H1 (cell line): ENCODE results near the gene ZNF606. TPM values are rescaled to one million over a fixed set of nuclear protein-coding genes. Genes with fewer than 3 reads are reported as not detected.

Experiments
- ATF3 ChIP-seq: IDR thresholded peaks from 2 replicates; pipeline ENCODE4 v1.6.1; 2011; ENCODE audit warnings: low read depth, mild to moderate bottlenecking, low read length; ENCODE audit not compliant: insufficient read depth
- CBX5 ChIP-seq: fragments of 300-800, 300-1000 bp; sonication (generic); IDR thresholded peaks from 2 replicates; pipeline ENCODE4 v1.7.1; 2016; ENCODE audit warnings: antibody characterized with exemption, low read length, low read depth
- CBX8 ChIP-seq: fragments of 300-800, 300-1000 bp; sonication (generic); IDR thresholded peaks from 2 replicates; pipeline ENCODE4 v1.7.1; 2016; ENCODE audit warnings: low read depth, low read length, borderline replicate concordance
- CHD1 ChIP-seq: IDR thresholded peaks from 2 replicates; pipeline ENCODE4 v1.6.1; 2012; ENCODE audit warnings: low read depth, low read length, improper control_type of control experiment
- CTCF ChIP-seq, 3 experiments: IDR thresholded peaks; 1 replicate in 2 of 3; 2 replicates in 1 of 3; pipeline versions ENCODE4 v1.5.1 to v1.6.1; 2011; ENCODE audit warnings: low read length in 3 of 3, mild to moderate bottlenecking in 3 of 3, inconsistent platforms in 2 of 3, low read depth in 1 of 3, moderate library complexity in 1 of 3; ENCODE audit not compliant: insufficient read depth in 1 of 3; ENCODE audit errors: control extremely low read depth in 1 of 3
- EGR1 ChIP-seq: IDR thresholded peaks from 2 replicates; pipeline ENCODE4 v1.6.1; 2011; ENCODE audit warnings: low read depth, low read length, borderline replicate concordance
- EZH2 ChIP-seq: fragments of 200-600 bp; sonication (generic); IDR thresholded peaks from 2 replicates; pipeline ENCODE4 v1.7.1; 2012; ENCODE audit warnings: low read depth, mild to moderate bottlenecking, moderate library complexity, low read length, inconsistent platforms; ENCODE audit not compliant: severe bottlenecking
- GABPA ChIP-seq: IDR thresholded peaks from 2 replicates; pipeline ENCODE4 v1.6.1; 2011; ENCODE audit warnings: mild to moderate bottlenecking, low read length, moderate library complexity, borderline replicate concordance; ENCODE audit not compliant: insufficient read depth
- HDAC2 ChIP-seq, 2 experiments: fragments of 300-600 bp in 1 of 2; sonication (generic) in 1 of 2; IDR thresholded peaks; 2 replicates each; pipeline ENCODE4 v1.6.1; 2011 to 2012; ENCODE audit warnings: low read depth in 2 of 2, low read length in 2 of 2, mild to moderate bottlenecking in 2 of 2, moderate library complexity in 2 of 2, borderline replicate concordance in 1 of 2, inconsistent platforms in 1 of 2
- JUN ChIP-seq: IDR thresholded peaks from 2 replicates; pipeline ENCODE4 v1.6.1; 2011; ENCODE audit warnings: low read depth, mild to moderate bottlenecking, improper control_type of control experiment, low read length
- MAX ChIP-seq: IDR thresholded peaks from 2 replicates; pipeline ENCODE4 v1.6.1; 2012; ENCODE audit warnings: inconsistent platforms
- NRF1 ChIP-seq: IDR thresholded peaks from 2 replicates; pipeline ENCODE4 v1.6.1; 2011; ENCODE audit warnings: mild to moderate bottlenecking, low read depth, low read length, improper control_type of control experiment
- RAD21 ChIP-seq, 2 experiments: IDR thresholded peaks in 1 of 2; conservative IDR thresholded peaks in 1 of 2; 2 replicates each; pipeline ENCODE4 v1.6.1; 2011; ENCODE audit warnings: low read depth in 2 of 2, low read length in 2 of 2, improper control_type of control experiment in 1 of 2, inconsistent platforms in 1 of 2, mild to moderate bottlenecking in 1 of 2, moderate library complexity in 1 of 2
- SAP30 ChIP-seq: fragments of 300-600 bp; sonication (generic); IDR thresholded peaks from 2 replicates; pipeline ENCODE4 v1.7.1; 2012; ENCODE audit warnings: low read length, moderate library complexity, mild to moderate bottlenecking, inconsistent platforms; ENCODE audit not compliant: insufficient read depth, insufficient replicate concordance
- SP1 ChIP-seq: IDR thresholded peaks from 2 replicates; pipeline ENCODE4 v1.6.1; 2011; ENCODE audit warnings: low read depth, low read length
- SP2 ChIP-seq: IDR thresholded peaks from 2 replicates; pipeline ENCODE4 v1.6.1; 2012; ENCODE audit warnings: mild to moderate bottlenecking, low read length, inconsistent platforms
- SUZ12 ChIP-seq: fragments of 200-600 bp; sonication (generic); IDR thresholded peaks from 2 replicates; pipeline ENCODE4 v1.6.1; 2012; ENCODE audit warnings: mild to moderate bottlenecking, inconsistent platforms, low read length, moderate library complexity, mixed read lengths
- TBP ChIP-seq: IDR thresholded peaks from 2 replicates; pipeline ENCODE4 v1.6.1; 2011; ENCODE audit warnings: low read depth, low read length, improper control_type of control experiment
- TCF12 ChIP-seq: IDR thresholded peaks from 2 replicates; pipeline ENCODE4 v1.6.1; 2011; ENCODE audit warnings: low read depth, mild to moderate bottlenecking, low read length
- TEAD4 ChIP-seq: IDR thresholded peaks from 2 replicates; pipeline ENCODE4 v1.6.1; 2012; ENCODE audit warnings: low read depth, low read length, inconsistent platforms, mixed read lengths
- polyA plus RNA-seq, 7 experiments: library from polyadenylated mRNA; depleted of rRNA in 3 of 7; stranded (reverse) in 5 of 7; unstranded in 2 of 7; fragments of >200 nt in 5 of 7; fragments of 200-250 nt in 2 of 7; gene quantifications; 1 replicate in 5 of 7; 2 replicates in 1 of 7; 4 replicates in 1 of 7; pipeline versions ENCODE4 v1.2.1 to v1.2.3, GENCODE V29; 2011 to 2013; ENCODE audit warnings: missing spikeins in 2 of 7, mixed read lengths in 2 of 7
- total RNA-seq: library from RNA; stranded (reverse); fragmentation: NEBNext Ultra II Directional; extraction: Animal tissue kit (Norgen Biotek cat#: 25700); gene quantifications from 2 replicates; pipeline ENCODE4 v1.2.1, GENCODE V29; 2021

The ZNF606 gene
- total and polyA plus RNA-seq, 2 of the 8 experiments (the other 6 are each of a cell fraction or from before 2014, with no cell fraction given) = 5.2 to 19.3 TPM

GRCh38 chr19:58042495-58043340, 40.1 kb upstream of the ZNF606 start (continued):
- TF ChIP-seq SAP30 (no peak), EZH2 (no peak), MAX (peak; percentile 73), HDAC2 (IDR thresholded peaks at IDR 0.05; ENCODE audit: borderline replicate concordance in 1 of 2, low read depth in 2 of 2, low read length in 2 of 2) (no peak), SUZ12 (no peak), TBP (no peak; the same call in 1 of the 2 replicates), GABPA (no peak), CHD1 (no peak), NRF1 (no peak), TEAD4 (no peak), CBX5 (no peak), EGR1 (no peak), SP2 (no peak), CBX8 (no peak), SP1 (no peak), ATF3 (0 out of 2 replicates have a peak, but pooled peaks have one; percentile 32), JUN (no peak), CTCF (IDR thresholded peaks at IDR 0.05; ENCODE audit: control extremely low read depth in 1 of 3, insufficient read depth in 1 of 3, low read depth in 1 of 3, low read length in 3 of 3) (peak; percentile 87 to 97 (median 91)), RAD21 (IDR thresholded peaks at IDR 0.05 in 1 of 2, conservative IDR thresholded peaks at IDR 0.05 in 1 of 2; ENCODE audit: low read depth in 2 of 2, low read length in 2 of 2) (peak; percentile 75 to 79), TCF12 (0 out of 2 replicates have a peak, but pooled peaks have one; percentile 24)
